AG09319 (cell line): ENCODE results near the gene FEN1.

Experiments used
- DNase-seq: peaks from one replicate; pipeline ENCODE4 v3.0.0-alpha.2; 2010; ENCODE audit warnings: low read depth; ENCODE audit errors: extremely low read depth
- TF ChIP-seq, protein P1 (sequence below): IDR thresholded peaks from 2 replicates; pipeline ENCODE4 v1.5.1; 2011; ENCODE audit warnings: low read depth, mild to moderate bottlenecking, inconsistent platforms, low read length, moderate library complexity

FEN1 gene

DNA sequence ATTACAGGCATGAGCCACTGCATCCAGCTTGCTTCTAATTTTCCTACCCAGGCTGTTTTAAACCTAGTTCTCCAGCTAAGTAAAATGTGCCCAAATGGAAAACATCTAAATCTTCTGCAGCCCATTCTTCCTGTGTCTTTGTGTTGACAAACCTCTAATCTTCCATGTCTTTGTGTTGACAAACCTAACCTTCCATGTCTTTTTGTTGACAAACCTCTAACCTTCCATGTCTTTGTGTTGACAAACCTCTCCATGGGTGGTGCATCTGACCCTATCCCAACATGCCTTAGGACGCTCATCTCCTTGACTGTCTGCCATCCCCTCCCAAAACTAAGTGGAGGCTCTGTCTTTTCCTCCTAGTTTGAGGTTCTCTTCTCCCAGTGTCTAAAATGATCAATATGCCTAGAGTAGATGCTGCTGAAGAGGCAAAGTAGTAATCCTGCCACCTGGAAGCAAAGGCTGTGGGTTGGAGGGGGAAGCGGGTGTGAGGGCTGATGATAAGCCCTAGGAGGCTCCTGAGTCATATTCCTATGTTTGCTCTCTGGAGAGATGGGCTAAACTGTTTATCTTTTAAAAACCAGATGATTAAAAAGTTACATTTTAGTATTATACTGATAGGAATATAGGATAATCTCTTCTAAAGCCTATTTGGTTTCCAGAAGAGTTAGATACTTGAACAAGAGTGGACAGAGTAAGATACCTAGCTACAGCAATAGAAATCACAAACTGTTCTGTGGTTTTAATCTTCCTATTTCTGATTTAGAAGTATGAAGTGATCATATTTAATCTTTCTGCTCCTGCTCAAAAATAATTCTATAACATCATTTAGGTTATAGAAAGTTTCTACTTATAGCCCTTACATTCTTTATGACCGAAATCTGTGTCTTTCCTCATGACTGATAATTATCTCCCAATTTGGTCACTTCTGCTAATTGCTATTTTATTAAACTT, 7.9 kb downstream of the FEN1 start:
- TF ChIP-seq, protein P1, sequence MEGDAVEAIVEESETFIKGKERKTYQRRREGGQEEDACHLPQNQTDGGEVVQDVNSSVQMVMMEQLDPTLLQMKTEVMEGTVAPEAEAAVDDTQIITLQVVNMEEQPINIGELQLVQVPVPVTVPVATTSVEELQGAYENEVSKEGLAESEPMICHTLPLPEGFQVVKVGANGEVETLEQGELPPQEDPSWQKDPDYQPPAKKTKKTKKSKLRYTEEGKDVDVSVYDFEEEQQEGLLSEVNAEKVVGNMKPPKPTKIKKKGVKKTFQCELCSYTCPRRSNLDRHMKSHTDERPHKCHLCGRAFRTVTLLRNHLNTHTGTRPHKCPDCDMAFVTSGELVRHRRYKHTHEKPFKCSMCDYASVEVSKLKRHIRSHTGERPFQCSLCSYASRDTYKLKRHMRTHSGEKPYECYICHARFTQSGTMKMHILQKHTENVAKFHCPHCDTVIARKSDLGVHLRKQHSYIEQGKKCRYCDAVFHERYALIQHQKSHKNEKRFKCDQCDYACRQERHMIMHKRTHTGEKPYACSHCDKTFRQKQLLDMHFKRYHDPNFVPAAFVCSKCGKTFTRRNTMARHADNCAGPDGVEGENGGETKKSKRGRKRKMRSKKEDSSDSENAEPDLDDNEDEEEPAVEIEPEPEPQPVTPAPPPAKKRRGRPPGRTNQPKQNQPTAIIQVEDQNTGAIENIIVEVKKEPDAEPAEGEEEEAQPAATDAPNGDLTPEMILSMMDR: no peak
- DNase-seq: no peak

DNA sequence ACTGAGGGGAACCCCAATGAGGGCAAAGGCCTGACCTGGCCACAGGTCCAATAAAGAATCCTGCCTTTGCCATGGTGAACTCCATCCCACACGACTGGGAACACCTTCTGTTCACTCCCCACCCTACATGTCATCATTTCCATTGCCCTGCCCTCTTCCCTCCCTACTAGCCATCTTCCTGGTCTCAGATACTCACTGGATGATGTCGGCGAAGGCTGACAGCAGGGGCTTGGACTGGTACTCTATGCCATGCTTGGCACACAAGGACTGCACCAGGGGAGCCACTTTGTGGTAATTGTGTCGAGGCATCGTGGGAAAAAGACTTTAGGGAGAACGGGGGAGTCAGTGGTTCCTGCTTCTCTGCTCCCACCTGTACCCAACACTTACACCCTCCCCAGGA, 9.9 kb downstream of the FEN1 start:
- TF ChIP-seq, protein P1: no peak
- no peak for DNase-seq

DNA sequence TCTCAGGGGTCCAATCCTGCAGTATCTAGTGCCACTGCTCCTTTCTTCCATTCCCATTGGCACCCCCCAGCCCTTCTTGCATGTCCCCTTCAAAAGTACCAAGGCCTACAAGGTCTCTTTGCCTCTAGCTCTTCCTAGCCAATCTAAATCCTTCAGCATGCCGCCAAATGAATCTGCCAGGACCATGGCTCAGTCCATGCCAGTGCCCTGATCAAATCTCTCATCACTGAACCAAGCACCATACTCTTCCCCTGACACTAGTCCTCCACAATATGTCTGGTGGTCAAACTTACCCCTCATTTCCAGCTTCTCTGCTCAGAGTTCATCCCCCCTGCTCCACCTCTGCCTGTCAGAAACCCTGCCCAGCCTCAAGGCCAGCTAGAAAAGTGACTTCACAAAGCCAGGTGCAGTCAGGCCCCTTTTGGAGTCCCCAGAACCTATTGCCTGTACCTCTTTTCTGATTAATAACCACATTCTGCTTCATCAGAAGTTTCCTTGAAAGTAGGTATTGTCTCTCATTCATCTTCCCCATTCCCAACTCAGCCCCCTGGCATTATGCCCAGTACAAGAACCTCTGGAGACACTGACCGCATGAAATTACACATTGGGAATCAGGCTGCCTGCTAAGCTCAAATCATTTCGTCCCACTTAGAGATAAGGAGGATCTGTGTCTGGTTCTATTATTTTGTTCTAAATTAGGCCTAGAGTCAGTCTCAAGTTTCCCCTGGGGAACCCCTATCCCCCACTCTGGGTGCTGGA, 11.4 kb downstream of the FEN1 start:
- no peak for DNase-seq
- TF ChIP-seq, protein P1: no peak

DNA sequence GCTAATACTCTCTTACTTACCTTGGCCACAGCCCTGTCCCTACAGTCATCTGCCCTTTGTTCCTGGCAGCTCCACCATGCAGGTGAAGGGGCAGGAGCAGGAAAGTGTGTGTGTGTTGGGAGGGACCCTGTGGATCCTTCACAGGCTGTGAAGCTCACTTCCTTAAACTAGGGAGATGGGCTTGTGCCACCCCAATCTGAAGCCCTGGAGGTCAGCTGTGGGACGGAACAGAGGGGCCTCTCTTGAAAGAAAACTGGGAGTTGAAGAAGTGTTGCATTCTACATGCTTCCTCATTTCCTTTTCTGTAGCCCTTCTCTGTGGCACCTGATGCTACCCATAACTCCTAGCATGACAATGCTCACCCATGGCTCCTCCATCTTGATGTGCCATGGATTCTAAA, 12.4 kb downstream of the FEN1 start:
- TF ChIP-seq, protein P1: no peak
- DNase-seq: no peak

DNA sequence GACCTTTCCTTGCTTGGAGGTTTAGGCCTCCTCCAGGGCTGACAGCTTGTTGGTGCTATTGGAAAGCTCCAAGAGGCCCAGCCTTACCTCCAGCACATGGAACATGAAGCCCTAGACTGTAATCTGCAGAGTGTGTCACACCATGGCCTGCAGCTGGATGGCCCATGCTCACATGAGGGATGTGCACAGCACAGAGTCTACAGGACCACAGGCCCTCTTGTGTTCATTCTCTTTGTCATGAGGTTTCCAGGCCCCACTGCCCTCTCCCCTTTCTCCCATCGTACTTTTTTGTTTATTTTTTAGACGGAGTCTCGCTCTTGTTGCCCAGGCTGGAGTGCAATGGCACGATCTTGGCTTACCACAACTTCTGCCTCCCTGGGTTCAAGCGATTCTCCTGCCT, 14.1 kb downstream of the FEN1 start:
- DNase-seq: no peak
- TF ChIP-seq, protein P1: no peak

DNA sequence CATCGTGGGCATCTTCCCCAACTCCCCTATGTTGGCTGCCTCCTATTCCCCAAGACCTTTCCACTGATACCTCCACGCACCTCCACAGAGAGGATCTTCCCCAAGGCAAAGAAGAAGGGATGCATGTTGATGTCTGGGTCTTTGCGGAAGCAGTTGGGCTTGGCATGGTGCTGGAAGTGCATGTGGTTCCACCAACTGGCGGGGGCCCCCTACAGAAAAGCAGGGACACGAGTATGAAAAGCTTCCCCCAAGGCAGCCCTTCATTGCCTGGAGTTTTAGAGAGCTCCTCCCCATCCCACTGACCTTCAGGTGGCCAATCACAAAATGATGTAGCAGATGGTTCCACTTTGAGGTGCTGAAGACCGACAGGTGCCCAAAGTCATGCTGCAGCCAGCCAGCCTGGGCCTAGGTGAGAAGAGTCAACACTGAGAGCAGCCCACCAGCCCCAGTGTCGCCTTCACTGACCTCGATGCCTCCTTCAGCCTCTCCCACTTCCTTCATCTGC, 18.0 kb downstream of the FEN1 start:
- DNase-seq: no peak
- TF ChIP-seq, protein P1: no peak

DNA sequence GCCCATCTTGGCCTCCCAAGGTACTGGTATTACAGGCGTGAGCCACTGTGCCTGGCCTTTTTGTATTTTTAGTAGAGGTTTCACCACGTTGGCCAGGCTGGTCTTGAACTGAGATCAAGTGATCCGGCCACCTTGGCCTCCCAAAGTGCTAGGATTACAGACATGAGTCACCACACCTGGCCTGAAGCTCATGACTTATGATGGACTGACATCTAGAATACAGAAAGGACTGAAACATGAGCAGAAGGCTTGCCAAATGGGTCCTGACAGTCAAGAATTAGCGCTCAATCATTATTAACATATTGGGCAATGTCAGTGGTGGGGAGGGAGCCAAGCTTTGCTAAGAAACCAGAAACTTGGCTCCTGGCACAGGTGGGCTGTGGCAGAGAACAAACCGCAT, 19.1 kb downstream of the FEN1 start:
- DNase-seq: no peak
- TF ChIP-seq, protein P1: no peak
